ENCODE data around the gene MAZ. TPM values are rescaled to one million over a fixed set of nuclear protein-coding genes. Genes with fewer than 3 reads are reported as not detected.

MAZ gene
- total and polyA plus RNA-seq, 2 of the 13 experiments (the other 11 are each of a cell fraction or from before 2014, with no cell fraction given) = 203 to 277 TPM

DNA sequence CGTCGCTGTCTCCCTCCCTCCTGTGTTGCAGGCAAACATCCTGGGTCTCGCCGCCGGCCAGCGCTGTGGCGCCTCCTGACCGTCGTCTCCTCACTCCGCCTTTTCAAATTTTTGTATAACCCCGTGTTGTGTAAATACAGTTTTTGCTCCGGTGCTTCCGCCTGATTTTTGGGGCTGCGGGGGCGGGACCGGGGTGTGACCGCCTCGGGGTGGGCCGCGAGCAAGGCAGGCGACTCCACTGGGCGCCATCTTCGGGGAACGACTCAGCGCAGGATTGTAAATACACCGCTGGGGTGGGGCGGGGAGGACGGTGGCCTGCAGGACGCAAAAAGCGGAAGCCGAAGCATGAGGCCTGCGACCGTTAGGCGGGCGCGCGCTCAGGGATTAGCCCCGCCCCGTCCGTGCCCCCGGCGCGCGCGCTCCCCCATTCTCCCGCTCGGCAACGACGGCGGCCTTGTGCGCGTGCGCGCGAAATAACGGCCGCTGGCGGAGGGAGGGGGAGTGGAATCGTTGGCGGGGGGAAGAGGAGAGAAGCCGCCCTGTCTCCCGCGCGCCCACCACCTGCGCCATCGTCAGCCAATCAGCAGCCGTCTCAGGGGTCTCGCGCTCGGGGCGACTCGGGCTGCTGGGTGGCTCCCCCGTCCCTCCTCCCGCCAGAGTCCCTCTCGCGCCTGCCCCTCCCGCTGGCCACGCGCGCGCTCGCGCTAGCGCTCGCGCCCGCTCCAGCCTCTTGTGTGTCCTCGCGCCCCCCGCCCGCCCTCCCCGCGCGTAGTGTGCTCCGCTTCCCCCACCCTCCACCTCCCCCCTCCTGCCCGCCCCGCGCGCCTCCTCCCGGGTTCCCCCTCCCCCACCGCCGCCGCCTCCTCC lies 864 bp upstream of the MAZ start (continued):
- TF ChIP-seq, protein P1, sequence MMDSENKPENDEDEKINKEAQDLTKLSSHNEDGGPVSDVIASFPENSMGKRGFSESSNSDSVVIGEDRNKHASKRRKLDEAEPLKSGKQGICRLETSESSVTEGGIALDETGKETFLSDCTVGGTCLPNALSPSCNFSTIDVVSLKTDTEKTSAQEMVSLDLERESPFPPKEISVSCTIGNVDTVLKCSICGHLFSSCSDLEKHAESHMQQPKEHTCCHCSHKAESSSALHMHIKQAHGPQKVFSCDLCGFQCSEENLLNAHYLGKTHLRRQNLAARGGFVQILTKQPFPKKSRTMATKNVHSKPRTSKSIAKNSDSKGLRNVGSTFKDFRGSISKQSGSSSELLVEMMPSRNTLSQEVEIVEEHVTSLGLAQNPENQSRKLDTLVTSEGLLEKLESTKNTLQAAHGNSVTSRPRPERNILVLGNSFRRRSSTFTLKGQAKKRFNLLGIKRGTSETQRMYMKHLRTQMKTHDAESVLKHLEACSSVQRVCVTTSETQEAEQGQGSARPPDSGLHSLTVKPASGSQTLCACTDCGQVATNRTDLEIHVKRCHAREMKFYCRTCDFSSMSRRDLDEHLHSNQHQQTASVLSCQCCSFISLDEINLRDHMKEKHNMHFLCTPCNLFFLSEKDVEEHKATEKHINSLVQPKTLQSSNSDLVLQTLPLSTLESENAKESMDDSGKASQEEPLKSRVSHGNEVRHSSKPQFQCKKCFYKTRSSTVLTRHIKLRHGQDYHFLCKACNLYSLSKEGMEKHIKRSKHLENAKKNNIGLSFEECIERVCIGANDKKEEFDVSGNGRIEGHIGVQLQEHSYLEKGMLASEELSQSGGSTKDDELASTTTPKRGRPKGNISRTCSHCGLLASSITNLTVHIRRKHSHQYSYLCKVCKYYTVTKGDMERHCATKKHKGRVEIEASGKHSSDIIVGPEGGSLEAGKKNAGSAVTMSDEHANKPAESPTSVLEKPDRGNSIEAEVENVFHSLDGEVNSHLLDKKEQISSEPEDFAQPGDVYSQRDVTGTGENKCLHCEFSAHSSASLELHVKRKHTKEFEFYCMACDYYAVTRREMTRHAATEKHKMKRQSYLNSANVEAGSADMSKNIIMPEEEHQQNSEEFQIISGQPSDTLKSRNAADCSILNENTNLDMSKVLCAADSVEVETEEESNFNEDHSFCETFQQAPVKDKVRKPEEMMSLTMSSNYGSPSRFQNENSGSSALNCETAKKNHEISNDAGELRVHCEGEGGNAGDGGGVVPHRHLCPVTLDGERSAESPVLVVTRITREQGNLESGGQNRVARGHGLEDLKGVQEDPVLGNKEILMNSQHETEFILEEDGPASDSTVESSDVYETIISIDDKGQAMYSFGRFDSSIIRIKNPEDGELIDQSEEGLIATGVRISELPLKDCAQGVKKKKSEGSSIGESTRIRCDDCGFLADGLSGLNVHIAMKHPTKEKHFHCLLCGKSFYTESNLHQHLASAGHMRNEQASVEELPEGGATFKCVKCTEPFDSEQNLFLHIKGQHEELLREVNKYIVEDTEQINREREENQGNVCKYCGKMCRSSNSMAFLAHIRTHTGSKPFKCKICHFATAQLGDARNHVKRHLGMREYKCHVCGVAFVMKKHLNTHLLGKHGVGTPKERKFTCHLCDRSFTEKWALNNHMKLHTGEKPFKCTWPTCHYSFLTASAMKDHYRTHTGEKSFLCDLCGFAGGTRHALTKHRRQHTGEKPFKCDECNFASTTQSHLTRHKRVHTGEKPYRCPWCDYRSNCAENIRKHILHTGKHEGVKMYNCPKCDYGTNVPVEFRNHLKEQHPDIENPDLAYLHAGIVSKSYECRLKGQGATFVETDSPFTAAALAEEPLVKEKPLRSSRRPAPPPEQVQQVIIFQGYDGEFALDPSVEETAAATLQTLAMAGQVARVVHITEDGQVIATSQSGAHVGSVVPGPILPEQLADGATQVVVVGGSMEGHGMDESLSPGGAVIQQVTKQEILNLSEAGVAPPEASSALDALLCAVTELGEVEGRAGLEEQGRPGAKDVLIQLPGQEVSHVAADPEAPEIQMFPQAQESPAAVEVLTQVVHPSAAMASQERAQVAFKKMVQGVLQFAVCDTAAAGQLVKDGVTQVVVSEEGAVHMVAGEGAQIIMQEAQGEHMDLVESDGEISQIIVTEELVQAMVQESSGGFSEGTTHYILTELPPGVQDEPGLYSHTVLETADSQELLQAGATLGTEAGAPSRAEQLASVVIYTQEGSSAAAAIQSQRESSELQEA (CRISPR knock-in tag; IDR thresholded peaks at IDR 0.05; ENCODE audit: not compliant biosample characterization) = peak; percentile 97
- TF ChIP-seq, protein P2, sequence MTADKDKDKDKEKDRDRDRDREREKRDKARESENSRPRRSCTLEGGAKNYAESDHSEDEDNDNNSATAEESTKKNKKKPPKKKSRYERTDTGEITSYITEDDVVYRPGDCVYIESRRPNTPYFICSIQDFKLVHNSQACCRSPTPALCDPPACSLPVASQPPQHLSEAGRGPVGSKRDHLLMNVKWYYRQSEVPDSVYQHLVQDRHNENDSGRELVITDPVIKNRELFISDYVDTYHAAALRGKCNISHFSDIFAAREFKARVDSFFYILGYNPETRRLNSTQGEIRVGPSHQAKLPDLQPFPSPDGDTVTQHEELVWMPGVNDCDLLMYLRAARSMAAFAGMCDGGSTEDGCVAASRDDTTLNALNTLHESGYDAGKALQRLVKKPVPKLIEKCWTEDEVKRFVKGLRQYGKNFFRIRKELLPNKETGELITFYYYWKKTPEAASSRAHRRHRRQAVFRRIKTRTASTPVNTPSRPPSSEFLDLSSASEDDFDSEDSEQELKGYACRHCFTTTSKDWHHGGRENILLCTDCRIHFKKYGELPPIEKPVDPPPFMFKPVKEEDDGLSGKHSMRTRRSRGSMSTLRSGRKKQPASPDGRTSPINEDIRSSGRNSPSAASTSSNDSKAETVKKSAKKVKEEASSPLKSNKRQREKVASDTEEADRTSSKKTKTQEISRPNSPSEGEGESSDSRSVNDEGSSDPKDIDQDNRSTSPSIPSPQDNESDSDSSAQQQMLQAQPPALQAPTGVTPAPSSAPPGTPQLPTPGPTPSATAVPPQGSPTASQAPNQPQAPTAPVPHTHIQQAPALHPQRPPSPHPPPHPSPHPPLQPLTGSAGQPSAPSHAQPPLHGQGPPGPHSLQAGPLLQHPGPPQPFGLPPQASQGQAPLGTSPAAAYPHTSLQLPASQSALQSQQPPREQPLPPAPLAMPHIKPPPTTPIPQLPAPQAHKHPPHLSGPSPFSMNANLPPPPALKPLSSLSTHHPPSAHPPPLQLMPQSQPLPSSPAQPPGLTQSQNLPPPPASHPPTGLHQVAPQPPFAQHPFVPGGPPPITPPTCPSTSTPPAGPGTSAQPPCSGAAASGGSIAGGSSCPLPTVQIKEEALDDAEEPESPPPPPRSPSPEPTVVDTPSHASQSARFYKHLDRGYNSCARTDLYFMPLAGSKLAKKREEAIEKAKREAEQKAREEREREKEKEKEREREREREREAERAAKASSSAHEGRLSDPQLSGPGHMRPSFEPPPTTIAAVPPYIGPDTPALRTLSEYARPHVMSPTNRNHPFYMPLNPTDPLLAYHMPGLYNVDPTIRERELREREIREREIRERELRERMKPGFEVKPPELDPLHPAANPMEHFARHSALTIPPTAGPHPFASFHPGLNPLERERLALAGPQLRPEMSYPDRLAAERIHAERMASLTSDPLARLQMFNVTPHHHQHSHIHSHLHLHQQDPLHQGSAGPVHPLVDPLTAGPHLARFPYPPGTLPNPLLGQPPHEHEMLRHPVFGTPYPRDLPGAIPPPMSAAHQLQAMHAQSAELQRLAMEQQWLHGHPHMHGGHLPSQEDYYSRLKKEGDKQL (CRISPR knock-in tag; IDR thresholded peaks at IDR 0.05; ENCODE audit: low read depth) = no peak; the same call in 1 of the 2 replicates
- TF ChIP-seq DR1 (CRISPR knock-in tag; IDR thresholded peaks at IDR 0.05) (peak; percentile 77; the same call in 1 of the 2 replicates), FOXC1 (CRISPR knock-in tag; IDR thresholded peaks at IDR 0.05; ENCODE audit: borderline replicate concordance) (peak; percentile 95), TARDBP (CRISPR knock-in tag; IDR thresholded peaks at IDR 0.05) (peak; percentile 99), ZNF546 (CRISPR knock-in tag; conservative IDR thresholded peaks at IDR 0.05) (peak; percentile 86; the same call in 1 of the 2 replicates)
- TF ChIP-seq, protein P3, sequence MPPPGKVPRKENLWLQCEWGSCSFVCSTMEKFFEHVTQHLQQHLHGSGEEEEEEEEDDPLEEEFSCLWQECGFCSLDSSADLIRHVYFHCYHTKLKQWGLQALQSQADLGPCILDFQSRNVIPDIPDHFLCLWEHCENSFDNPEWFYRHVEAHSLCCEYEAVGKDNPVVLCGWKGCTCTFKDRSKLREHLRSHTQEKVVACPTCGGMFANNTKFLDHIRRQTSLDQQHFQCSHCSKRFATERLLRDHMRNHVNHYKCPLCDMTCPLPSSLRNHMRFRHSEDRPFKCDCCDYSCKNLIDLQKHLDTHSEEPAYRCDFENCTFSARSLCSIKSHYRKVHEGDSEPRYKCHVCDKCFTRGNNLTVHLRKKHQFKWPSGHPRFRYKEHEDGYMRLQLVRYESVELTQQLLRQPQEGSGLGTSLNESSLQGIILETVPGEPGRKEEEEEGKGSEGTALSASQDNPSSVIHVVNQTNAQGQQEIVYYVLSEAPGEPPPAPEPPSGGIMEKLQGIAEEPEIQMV (CRISPR knock-in tag; IDR thresholded peaks at IDR 0.05; ENCODE audit: low read depth) = peak; percentile 87; the same call in 1 of the 2 replicates
- TF ChIP-seq, protein P4, sequence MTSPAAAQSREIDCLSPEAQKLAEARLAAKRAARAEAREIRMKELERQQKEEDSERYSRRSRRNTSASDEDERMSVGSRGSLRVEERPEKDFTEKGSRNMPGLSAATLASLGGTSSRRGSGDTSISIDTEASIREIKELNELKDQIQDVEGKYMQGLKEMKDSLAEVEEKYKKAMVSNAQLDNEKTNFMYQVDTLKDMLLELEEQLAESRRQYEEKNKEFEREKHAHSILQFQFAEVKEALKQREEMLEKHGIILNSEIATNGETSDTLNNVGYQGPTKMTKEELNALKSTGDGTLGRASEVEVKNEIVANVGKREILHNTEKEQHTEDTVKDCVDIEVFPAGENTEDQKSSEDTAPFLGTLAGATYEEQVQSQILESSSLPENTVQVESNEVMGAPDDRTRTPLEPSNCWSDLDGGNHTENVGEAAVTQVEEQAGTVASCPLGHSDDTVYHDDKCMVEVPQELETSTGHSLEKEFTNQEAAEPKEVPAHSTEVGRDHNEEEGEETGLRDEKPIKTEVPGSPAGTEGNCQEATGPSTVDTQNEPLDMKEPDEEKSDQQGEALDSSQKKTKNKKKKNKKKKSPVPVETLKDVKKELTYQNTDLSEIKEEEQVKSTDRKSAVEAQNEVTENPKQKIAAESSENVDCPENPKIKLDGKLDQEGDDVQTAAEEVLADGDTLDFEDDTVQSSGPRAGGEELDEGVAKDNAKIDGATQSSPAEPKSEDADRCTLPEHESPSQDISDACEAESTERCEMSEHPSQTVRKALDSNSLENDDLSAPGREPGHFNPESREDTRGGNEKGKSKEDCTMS (CRISPR knock-in tag; conservative IDR thresholded peaks at IDR 0.05) = peak; percentile 44; the same call in 1 of the 2 replicates

Data from HepG2 (cell line).